WERI-Rb-1 (cell line): ENCODE data around the gene MDGA2.

ENCODE experiments used
- DNase-seq: peaks from one replicate; pipeline ENCODE4 v3.0.0-alpha.2; 2020
- H3K27ac ChIP-seq: fragments of 250-450 bp; sonication (Bioruptor Pico); 2 replicates; pipeline ENCODE4 v1.5.1; 2020; ENCODE audit warnings: mild to moderate bottlenecking, moderate library complexity
- H3K27me3 ChIP-seq: fragments of 250-450 bp; sonication (Bioruptor Pico); 2 replicates; pipeline ENCODE4 v1.5.1; 2021; ENCODE audit warnings: mild to moderate bottlenecking, low read depth, moderate library complexity; ENCODE audit not compliant: insufficient read depth, severe bottlenecking
- H3K36me3 ChIP-seq: fragments of 250-450 bp; sonication (Bioruptor Pico); 2 replicates; pipeline ENCODE4 v1.5.1; 2020; ENCODE audit warnings: mild to moderate bottlenecking, moderate library complexity
- H3K4me3 ChIP-seq: 2 replicates; pipeline ENCODE4 v1.5.1; 2011; ENCODE audit warnings: low read depth, mild to moderate bottlenecking, control low read depth, low read length
- H3K9me3 ChIP-seq: fragments of 250-450 bp; sonication (Bioruptor Pico); 2 replicates; pipeline ENCODE4 v1.5.1; 2021; ENCODE audit warnings: mild to moderate bottlenecking, moderate library complexity; ENCODE audit not compliant: severe bottlenecking
- CTCF ChIP-seq: IDR thresholded peaks from 2 replicates; pipeline ENCODE4 v1.5.1; 2011; ENCODE audit warnings: low read depth, mild to moderate bottlenecking, control low read depth, inconsistent platforms, low read length

Gene MDGA2

DNA sequence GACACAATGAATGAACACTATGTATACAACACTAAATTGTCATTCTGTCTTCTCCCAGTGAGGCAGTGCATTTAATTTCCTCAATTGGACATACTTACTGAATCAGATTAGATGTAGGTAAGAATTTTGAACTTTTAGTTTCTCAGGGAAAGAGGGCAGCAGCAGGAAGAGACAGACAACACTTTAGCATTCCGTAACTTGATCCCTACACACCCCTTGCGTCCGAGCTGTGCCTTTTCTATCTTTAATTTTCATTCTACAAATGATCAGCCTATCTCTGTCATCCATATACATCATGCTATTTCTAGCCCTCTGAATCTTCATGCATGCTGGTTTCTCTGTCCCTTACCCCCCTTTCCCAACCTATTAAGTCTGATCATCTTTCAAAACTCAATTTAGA is 665.8 kb downstream of the MDGA2 start:
- DNase-seq = no peak
- Histone ChIP-seq H3K9me3 (no peaks in the 10 kb centered on the region), H3K27ac (no peak overlapping the region), H3K4me3 (no peak overlapping the region), H3K27me3 (no peaks in the 10 kb centered on the region), H3K36me3 (no peaks in the 10 kb centered on the region)
- TF ChIP-seq CTCF = no peak

DNA sequence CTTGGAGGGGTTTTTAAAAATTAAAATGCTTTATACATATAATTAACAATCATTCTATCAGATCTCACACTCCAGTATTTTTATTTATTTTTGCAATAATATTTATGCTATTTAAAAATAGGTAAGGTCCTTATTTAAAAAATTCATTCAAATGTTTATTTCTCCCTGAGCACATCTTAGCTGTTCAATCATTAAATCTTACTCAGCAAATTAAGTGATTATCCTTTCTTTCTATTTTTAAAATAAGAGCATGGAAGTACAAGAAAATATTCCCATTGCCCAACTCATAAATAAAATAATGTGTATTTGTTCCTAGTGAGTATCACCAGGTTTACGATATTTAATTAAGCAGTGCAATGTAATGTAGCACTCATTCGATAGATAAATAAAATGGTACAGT is 666.7 kb downstream of the MDGA2 start:
- Histone ChIP-seq H3K27me3 (no peaks in the 10 kb centered on the region), H3K36me3 (no peaks in the 10 kb centered on the region), H3K9me3 (no peaks in the 10 kb centered on the region), H3K27ac (no peak overlapping the region), H3K4me3 (no peak overlapping the region)
- DNase-seq = no peak
- no peak for TF ChIP-seq CTCF

GRCh38 chr14:46999661-47000060 is 675.7 kb downstream of the MDGA2 start:
- Histone ChIP-seq H3K36me3 (no peaks in the 10 kb centered on the region), H3K4me3 (no peak overlapping the region), H3K9me3 (no peaks in the 10 kb centered on the region), H3K27me3 (no peaks in the 10 kb centered on the region), H3K27ac (no peak overlapping the region)
- TF ChIP-seq CTCF = no peak
- DNase-seq = no peak

DNA sequence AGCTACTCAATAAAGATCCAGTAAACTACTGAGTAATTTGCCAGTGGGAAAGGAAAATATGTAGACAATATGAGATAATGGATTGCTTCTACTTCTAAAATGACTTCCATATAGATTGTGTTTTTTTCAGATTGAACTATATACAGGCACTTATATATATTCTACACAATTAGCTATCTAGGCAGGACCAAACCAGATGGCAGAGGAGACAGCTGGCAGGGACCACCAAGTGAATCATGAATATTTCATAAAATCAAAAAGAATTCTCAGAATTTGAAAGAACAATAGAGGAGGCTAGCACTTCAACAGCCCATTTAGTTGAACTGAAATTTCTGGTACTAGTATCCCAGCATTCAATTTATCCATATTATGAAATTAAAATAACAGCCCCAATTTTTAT is 685.8 kb downstream of the MDGA2 start:
- TF ChIP-seq CTCF = no peak
- Histone ChIP-seq H3K4me3 (no peak overlapping the region), H3K27me3 (no peaks in the 10 kb centered on the region), H3K36me3 (no peaks in the 10 kb centered on the region), H3K9me3 (no peaks in the 10 kb centered on the region), H3K27ac (no peak overlapping the region)
- DNase-seq = no peak

DNA sequence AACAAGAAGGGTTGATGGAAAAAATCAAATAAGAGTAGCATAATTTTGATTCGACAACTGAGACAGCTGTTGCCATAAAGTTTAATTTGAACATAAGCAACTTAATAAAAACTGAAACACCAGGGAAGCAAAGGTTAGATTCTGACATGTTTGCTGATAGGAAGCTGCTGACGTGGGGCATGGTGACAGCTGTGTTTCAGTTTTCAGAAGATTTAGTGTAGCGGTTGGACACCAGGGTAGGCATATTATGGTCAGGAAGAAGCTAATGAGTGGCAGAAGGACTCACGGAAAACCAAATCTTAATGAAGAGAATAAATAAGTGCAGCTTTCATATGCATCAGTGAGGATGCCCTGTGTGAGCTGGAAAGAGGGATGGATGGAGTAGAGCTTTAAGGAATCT is 687.1 kb downstream of the MDGA2 start:
- DNase-seq = no peak
- Histone ChIP-seq H3K27me3 (no peaks in the 10 kb centered on the region), H3K27ac (no peak overlapping the region), H3K9me3 (no peaks in the 10 kb centered on the region), H3K4me3 (no peak overlapping the region), H3K36me3 (no peaks in the 10 kb centered on the region)
- TF ChIP-seq CTCF = no peak

- Histone ChIP-seq H3K27ac (no peak overlapping the region), H3K9me3 (no peaks in the 10 kb centered on the region), H3K4me3 (no peak overlapping the region), H3K27me3 (no peaks in the 10 kb centered on the region), H3K36me3 (no peaks in the 10 kb centered on the region)
- TF ChIP-seq CTCF = no peak
- DNase-seq = no peak
Measured at GRCh38 chr14:46985529-46986380, 689.6 kb downstream of the MDGA2 start.
